B cell (primary cell): Measurements from ENCODE around the gene ALKBH6. TPM values are rescaled to one million over a fixed set of nuclear protein-coding genes. Genes with fewer than 3 reads are reported as not detected.
A peak's percentile ranks its signal among the peaks of the same experiment; 100 is the strongest.

Experiments
- ATAC-seq: fragments of 200-7000 bp; cut with Tn5 transposase; one replicate; pipeline ENCODE4 v1.10.0; 2021; ENCODE audit warnings: low read depth, mild to moderate bottlenecking, moderate number of reproducible peaks, moderate library complexity
- CTCF ChIA-PET: fragments of 350-600 bp; sonication (Branson Sonifier 250); formaldehyde crosslinking; loops from one replicate; lab custom pipeline; 2021; ENCODE audit warnings: antibody characterized with exemption, inconsistent platforms; lab: Charles Lee
- POLR2A ChIA-PET: fragments of 350-600 bp; sonication (Branson Sonifier 250); formaldehyde crosslinking; loops from one replicate; lab custom pipeline; 2021; ENCODE audit warnings: antibody characterized with exemption; lab: Charles Lee
- DNase-seq: peaks from one replicate; pipeline ENCODE4 v3.0.0; 2013
- H2AFZ ChIP-seq: 2 replicates; pipeline ENCODE4 v1.6.1; 2012; ENCODE audit warnings: mild to moderate bottlenecking, low read depth, low read length; ENCODE audit not compliant: insufficient read depth, poor library complexity, severe bottlenecking
- H3K27ac ChIP-seq, 2 donors: 1 replicate in 1 of 2; 2 replicates in 1 of 2; pipeline ENCODE4 v1.5.1; 2012 to 2013; ENCODE audit warnings: low read length in 2 of 2, mild to moderate bottlenecking in 2 of 2, moderate library complexity in 1 of 2
- H3K27me3 ChIP-seq, 4 experiments: fragments of 200-600 bp in 1 of 4; sonication (generic) in 1 of 4; replicated peaks in 1 of 4; 1 replicate in 2 of 4; 2 replicates in 2 of 4; pipeline versions ENCODE4 v1.6.1 to v1.7.0; 2013 to 2016; ENCODE audit warnings: low read length in 3 of 4, mild to moderate bottlenecking in 2 of 4, mixed read lengths in 1 of 4, moderate library complexity in 1 of 4; ENCODE audit not compliant: insufficient read depth in 4 of 4, control insufficient read depth in 3 of 4; ENCODE audit errors: control extremely low read depth in 1 of 4
- H3K36me3 ChIP-seq, 2 experiments: replicated peaks in 1 of 2; 1 replicate in 1 of 2; 2 replicates in 1 of 2; pipeline versions ENCODE4 v1.6.1 to v1.7.1; 2013; ENCODE audit warnings: low read length in 1 of 2; ENCODE audit not compliant: insufficient read depth in 2 of 2, control insufficient read depth in 1 of 2; ENCODE audit errors: control extremely low read depth in 1 of 2, extremely low read depth in 1 of 2
- H3K4me1 ChIP-seq, 2 donors: fragments of 200-600 bp in 1 of 2; sonication (generic) in 1 of 2; 1 replicate in 1 of 2; 2 replicates in 1 of 2; pipeline versions ENCODE4 v1.5.1 to v1.6.1; 2013 to 2017; ENCODE audit warnings: low read length in 2 of 2; ENCODE audit not compliant: control insufficient read depth in 2 of 2, insufficient read depth in 2 of 2
- H3K4me2 ChIP-seq: replicated peaks from 2 replicates; pipeline ENCODE3; 2012; ENCODE audit warnings: mild to moderate bottlenecking, low read depth, low read length; ENCODE audit not compliant: poor library complexity, severe bottlenecking
- H3K4me3 ChIP-seq, 5 experiments: fragments of 200-600 bp in 1 of 5; sonication (generic) in 1 of 5; 1 replicate in 3 of 5; 2 replicates in 2 of 5; pipeline versions ENCODE4 v1.5.1 to v1.7.0; 2011 to 2016; ENCODE audit warnings: low read length in 4 of 5, mild to moderate bottlenecking in 4 of 5, low read depth in 2 of 5, control low read depth in 1 of 5, moderate library complexity in 1 of 5; ENCODE audit not compliant: insufficient read depth in 1 of 5; ENCODE audit errors: control extremely low read depth in 1 of 5, extremely low read depth in 1 of 5
- H3K79me2 ChIP-seq: fragments of 200-600 bp; sonication (generic); one replicate; pipeline ENCODE4 v1.6.0; 2016; ENCODE audit warnings: low read length; ENCODE audit not compliant: control insufficient read depth, insufficient read depth
- H3K9ac ChIP-seq: fragments of 200-600 bp; sonication (generic); 2 replicates; pipeline ENCODE4 v1.6.1; 2017; ENCODE audit warnings: mild to moderate bottlenecking, low read length, moderate library complexity
- H3K9me3 ChIP-seq, 3 donors: one replicate each; pipeline versions ENCODE4 v1.6.1 to v1.7.1; 2013; ENCODE audit warnings: low read length in 2 of 3; ENCODE audit not compliant: control insufficient read depth in 2 of 3, insufficient read depth in 1 of 3; ENCODE audit errors: control extremely low read depth in 1 of 3
- H4K20me1 ChIP-seq: 2 replicates; pipeline ENCODE4 v1.6.0; 2012; ENCODE audit warnings: mild to moderate bottlenecking, low read length; ENCODE audit not compliant: insufficient read depth, control insufficient read depth, poor library complexity, severe bottlenecking
- H3K27ac Mint-ChIP-seq: one replicate; pipeline ENCODE4 v1.8.0; 2021; ENCODE audit warnings: mixed read lengths
- H3K27me3 Mint-ChIP-seq: one replicate; pipeline ENCODE4 v1.8.0; 2021; ENCODE audit warnings: mixed read lengths
- H3K4me1 Mint-ChIP-seq: one replicate; pipeline ENCODE4 v1.8.0; 2021; ENCODE audit warnings: mixed read lengths
- H3K4me3 Mint-ChIP-seq: one replicate; pipeline ENCODE4 v1.8.0; 2021; ENCODE audit warnings: mixed read lengths
- H3K9me3 Mint-ChIP-seq: one replicate; pipeline ENCODE4 v1.8.0; 2022; ENCODE audit warnings: mixed read lengths; ENCODE audit not compliant: insufficient read depth
- CTCF ChIP-seq: fragments of 200-600 bp; IDR thresholded peaks from one replicate; pipeline ENCODE4 v1.8.0; 2022; ENCODE audit warnings: antibody characterized with exemption, mild to moderate bottlenecking
- EZH2 ChIP-seq: IDR thresholded peaks from 2 replicates; pipeline ENCODE4 v1.6.1; 2012; ENCODE audit warnings: borderline replicate concordance, low read depth, mild to moderate bottlenecking, moderate library complexity, low read length; ENCODE audit not compliant: insufficient read depth, poor library complexity, severe bottlenecking
- WGBS: methylation state at CpG from one replicate; pipeline ENCODE4 v1.1.5; 2013; ENCODE audit warnings: missing lambda C conversion rate; ENCODE audit not compliant: insufficient coverage; 5-methylcytosine and 5-hydroxymethylcytosine counted together
- intact Hi-C: fragments of 100-400 bp; cut with micrococcal nuclease; formaldehyde crosslinking; loops from one replicate; pipeline ENCODE4 v1.10.0; 2022
- polyA plus RNA-seq: library from polyadenylated mRNA; depleted of rRNA; stranded (reverse); fragments of >200 nt; gene quantifications from 2 replicates; pipeline ENCODE4 v1.2.3, GENCODE V29; 2012
- total RNA-seq, 2 donors: library from RNA; stranded (reverse); fragments of 120-200 nt in 1 of 2; gene quantifications; 1 replicate in 1 of 2; 2 replicates in 1 of 2; pipeline versions ENCODE4 v1.2.3 to v1.2.4, GENCODE V29; 2013 to 2022

ALKBH6 gene
- total and polyA plus RNA-seq, 2 donors (not counting 1 experiment from before 2014, with no cell fraction given), result 54.5 to 56.5 TPM

DNA sequence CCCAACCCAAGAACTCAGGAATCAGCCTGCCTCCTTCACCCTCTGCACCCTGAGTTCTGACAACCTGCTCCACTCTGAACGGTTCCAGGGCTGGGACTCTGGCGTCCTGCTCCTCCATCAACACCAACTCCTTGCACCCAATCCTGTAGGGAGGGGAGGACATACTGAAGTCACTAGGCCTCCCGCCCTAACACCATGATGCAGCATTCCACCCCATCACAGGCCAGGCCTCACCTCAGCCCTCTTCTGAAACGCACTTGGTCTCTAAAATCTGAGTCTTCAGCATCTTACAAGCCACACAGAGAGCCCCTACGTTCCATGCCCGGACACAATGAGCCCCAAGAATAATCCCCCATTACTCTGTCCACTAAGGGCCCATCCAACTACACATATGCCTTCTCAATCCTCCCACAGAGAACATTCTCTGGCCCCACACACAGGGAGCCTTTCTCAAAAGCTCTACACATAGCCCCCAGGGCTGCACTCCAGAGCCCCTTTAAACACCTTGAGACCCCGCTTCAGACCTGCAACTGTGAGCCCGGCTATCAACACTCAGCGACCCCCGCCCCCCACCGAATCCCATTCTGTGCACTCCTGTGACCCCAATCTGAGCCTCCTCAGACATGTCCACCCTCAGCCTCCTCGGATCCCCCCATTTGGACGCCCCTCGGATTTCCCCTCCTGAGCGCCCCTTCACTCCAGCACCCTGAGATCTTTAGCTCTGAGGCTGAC lies 567 bp downstream of the ALKBH6 start:
- H3K4me1 Mint-ChIP-seq, result peaks cover 31% of the 10 kb centered on the region
- POLR2A ChIA-PET, result interaction anchor here (0.6 to 1.7 kb wide), 4 partner anchors 20 to 361 kb away, joined by 4 to 9 read pairs (median 6); partner anchors contain the start of genes POLR2I and THAP8
- DNase-seq (no peak), ATAC-seq (no peak)
- 34% methylated on average over 14 of the region's 15 CpGs for WGBS
- no peaks in the 10 kb centered on the region for H4K20me1 ChIP-seq
- peak overlapping the region; percentile 93 for H3K27ac Mint-ChIP-seq
- intact Hi-C loops, result loop anchor here (1.0 kb wide), 6 partner anchors 18 to 268 kb away; partner anchors contain the start of genes PSENEN, SDHAF1, TBCB and THAP8
- no peak for TF ChIP-seq CTCF
- no peak for TF ChIP-seq EZH2
- H3K9me3 Mint-ChIP-seq, result no peaks in the 10 kb centered on the region
- no peaks in the 10 kb centered on the region for H3K36me3 ChIP-seq
- CTCF ChIA-PET, result interaction anchor here (1.4 kb wide), 1 partner anchor 19 kb away, joined by 4 read pairs; the partner anchor contains the start of gene SDHAF1
- H2AFZ ChIP-seq, result peak overlapping the region; percentile 94
- peaks cover 0 to 12% (median 1%) of the 10 kb centered on the region in 4 experiments for H3K27me3 ChIP-seq
- peak overlapping the region; percentile 85 for H3K9ac ChIP-seq
- H3K27ac ChIP-seq, result peak overlapping the region; percentile 70 to 86
- H3K4me1 ChIP-seq, result peaks cover 20 to 27% of the 10 kb centered on the region in 2 donors
- H3K27me3 Mint-ChIP-seq, result no peaks in the 10 kb centered on the region
- peak overlapping the region; percentile 92 for H3K4me2 ChIP-seq
- peak overlapping the region; percentile 99 for H3K4me3 Mint-ChIP-seq
- H3K4me3 ChIP-seq, result peak overlapping the region; percentile 67 to 94 (median 72)
- H3K79me2 ChIP-seq, result peaks cover 13% of the 10 kb centered on the region
- H3K9me3 ChIP-seq, result no peaks in the 10 kb centered on the region

GRCh38 chr19:36010402-36010801 lies 3.6 kb downstream of the ALKBH6 start:
- H3K4me2 ChIP-seq, result no peak overlapping the region
- peaks cover 28% of the 10 kb centered on the region for H3K4me1 Mint-ChIP-seq
- ATAC-seq (no peak), DNase-seq (no peak)
- WGBS, result 96% methylated on average over 8 of the region's 11 CpGs
- ChIA-PET POLR2A (no interaction called here), CTCF (no interaction called here)
- TF ChIP-seq CTCF, result no peak
- no peak for TF ChIP-seq EZH2
- intact Hi-C loops, result no loop called here
- no peak overlapping the region for H3K9ac ChIP-seq
- H3K36me3 ChIP-seq, result no peaks in the 10 kb centered on the region
- H3K27ac ChIP-seq, result no peak overlapping the region
- H3K4me3 ChIP-seq, result no peak overlapping the region
- H3K9me3 ChIP-seq, result no peaks in the 10 kb centered on the region
- peaks cover 0 to 12% (median 1%) of the 10 kb centered on the region in 4 experiments for H3K27me3 ChIP-seq
- H3K27ac Mint-ChIP-seq, result no peak overlapping the region
- peaks cover 20 to 27% of the 10 kb centered on the region in 2 donors for H3K4me1 ChIP-seq
- H3K27me3 Mint-ChIP-seq, result no peaks in the 10 kb centered on the region
- peak overlapping the region; percentile 55 for H3K4me3 Mint-ChIP-seq
- H3K79me2 ChIP-seq, result peaks cover 13% of the 10 kb centered on the region
- no peaks in the 10 kb centered on the region for H3K9me3 Mint-ChIP-seq
- no peaks in the 10 kb centered on the region for H4K20me1 ChIP-seq
- H2AFZ ChIP-seq, result no peak overlapping the region
